SHP77 treated with DMSO at 0.1 percent for 48 hours (cell line): Measurements from ENCODE around the gene ZNF700.
"Not testable (repeated sequence)": the region's sequence is repeated elsewhere in the genome, so short reads cannot be mapped to it uniquely, and the experiment has no call there.

Source experiments
- DNase-seq: peaks from one replicate; lab custom pipeline; 2025; lab: John Stamatoyannopoulos, UW

Gene ZNF700

DNA sequence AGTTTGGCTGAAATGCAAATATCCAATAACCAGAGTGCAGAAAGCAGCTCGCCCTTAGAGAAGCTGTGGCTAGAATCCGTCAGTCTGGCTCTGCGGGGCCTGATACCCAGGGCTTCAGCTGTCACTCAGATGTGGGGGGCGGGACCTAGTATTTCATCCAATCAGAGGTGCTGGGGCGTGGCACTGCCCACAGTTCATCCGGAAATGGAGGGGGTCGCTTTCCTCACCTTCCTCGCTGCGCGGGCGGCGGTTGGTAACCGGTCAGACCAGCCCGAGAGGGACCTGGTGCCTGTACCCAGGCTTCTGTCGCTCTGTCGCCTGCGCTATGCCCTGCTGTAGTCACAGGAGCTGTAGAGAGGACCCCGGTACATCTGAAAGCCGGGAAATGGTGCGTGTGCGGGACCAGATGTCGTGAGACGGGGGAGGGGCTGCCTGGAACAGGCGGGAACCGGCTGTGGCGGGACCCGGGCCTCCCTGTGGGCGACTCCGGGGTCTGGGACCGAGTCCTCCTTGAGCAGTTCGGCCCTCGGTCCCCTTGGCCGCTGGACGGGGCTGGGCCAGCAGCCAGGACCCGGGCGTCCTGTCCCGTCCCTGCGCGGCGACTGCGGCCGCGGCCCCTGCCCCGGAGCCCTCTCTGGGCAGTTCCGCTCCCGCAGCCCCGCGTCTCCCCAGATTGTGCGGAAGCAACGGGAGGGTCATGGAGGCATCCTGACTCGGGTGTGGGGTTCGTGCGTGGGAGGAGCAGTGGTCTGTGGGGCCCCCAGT is at the start of gene ZNF700:
TSS of gene ZNF700 (plus strand) at position 222 of the 765 bp plus-strand sequence. CDS start at position 326, 104 bp downstream.
- peak; percentile 83 for DNase-seq

DNA sequence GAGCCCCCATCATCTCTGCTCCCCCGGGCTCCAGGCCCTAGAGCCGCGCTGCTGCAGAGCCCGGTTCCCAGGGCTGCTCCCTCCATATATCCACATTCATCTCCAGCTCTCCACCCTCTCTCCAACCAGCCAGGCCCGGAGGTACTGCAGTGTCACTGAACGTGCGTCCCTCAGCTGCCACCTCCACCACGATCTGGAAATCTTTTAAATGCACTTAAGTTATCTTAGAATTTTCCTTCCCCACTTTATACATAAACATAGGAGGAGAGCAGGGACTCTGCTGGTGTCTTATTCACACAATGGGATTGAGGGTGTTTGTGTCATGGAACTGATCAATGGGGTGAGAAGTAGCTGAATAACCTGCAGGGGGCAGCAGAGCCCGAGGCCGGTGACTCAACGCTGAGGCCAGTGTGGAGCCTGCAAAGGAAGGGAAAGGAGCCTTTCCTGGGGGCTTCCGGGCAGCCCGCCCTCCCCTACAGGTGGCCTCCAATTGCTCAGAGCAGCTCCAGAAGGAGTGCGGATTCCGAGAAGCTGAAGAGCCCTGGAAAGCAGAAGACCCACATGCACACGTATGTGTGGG is 45.1 kb upstream of the ZNF700 start:
- peak; percentile 1 for DNase-seq

DNA sequence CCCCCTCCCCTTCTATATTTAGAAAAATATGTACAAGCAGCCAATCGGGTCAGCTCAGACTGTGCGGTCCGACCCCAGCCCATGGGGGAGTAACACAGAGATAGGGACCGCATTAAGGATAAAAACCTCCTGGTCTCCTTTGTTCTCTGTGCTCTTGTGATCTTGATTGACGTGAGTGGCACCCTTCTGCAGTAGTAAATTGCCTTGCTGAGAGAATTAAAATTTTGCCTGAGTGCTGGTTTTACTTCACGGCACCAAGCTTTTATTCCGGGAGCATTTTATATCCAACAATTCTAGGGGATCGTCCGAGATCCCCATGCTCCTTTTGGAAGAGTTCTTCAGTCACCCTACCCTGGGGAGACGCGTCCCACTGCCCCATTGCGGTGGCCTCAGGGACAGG is 44.3 kb upstream of the ZNF700 start:
- DNase-seq, result no peak

DNA sequence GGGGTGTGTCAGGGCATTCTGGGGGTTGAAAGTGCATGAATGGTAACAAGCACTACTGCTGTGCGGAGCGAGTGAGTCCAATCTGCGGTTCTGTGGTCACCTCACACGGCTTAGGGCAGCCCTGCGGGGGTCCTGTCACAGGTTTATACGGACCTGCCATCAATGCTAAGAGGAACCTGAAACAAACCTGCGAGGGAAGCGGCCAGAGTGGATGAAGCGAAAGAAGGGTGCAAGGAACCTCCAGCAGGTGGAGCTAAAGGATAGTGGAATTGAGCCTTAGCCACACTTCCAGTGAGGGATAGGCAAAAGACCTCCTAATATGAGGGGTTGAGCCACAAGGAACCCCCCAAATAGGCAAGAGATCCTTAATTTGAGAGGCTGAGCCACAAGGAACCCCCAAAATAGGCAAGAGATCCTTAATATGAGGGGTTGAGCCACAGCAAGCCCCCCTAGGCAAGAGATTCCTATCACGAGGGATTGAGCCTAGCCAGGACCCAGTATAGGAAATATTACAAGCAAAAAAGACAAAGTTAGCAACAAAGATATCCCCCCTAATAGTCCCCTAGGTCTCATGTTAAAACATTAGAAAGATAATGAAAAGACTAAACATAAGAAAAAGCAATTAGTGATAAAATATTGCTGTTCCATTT is 43.6 kb upstream of the ZNF700 start:
- peak; percentile 15 for DNase-seq

DNA sequence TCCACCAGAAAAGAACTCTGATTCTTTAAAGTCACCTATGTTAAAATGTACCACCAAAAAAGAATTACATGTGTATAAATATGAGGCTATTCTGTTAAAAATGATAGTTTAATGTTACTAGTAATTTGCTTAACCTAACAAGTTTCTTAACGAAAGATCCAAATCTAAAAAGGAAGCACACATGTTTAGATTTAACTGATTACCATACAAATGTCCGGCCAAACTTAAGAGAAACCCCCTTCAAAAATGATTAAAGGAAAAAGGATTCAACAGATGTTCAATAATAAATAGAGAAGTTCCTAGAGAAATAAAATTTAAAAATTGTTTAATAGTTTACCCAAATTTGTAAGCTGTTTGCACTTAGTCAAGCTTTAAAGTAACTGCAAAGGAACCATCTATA is 42.3 kb upstream of the ZNF700 start:
- no peak for DNase-seq

DNA sequence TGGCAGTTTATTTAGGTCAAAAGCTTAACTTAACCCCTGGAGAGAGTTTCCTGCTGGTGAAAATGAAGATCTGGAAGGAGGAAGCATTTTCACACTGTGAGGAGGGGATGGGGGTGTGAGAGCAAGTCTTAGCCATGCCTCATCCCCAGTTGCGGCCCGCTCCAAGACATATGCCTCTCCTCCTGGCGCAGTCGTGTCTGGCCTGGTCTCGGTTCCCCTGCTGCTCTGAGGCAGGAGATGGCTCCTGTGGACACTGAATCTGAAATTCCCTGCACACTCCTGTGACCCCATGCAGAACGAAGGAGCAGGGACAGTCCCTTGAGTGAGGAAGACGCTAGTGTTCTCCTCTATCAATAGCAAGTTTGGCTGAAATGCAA is 37.7 kb upstream of the ZNF700 start:
- no peak for DNase-seq

DNA sequence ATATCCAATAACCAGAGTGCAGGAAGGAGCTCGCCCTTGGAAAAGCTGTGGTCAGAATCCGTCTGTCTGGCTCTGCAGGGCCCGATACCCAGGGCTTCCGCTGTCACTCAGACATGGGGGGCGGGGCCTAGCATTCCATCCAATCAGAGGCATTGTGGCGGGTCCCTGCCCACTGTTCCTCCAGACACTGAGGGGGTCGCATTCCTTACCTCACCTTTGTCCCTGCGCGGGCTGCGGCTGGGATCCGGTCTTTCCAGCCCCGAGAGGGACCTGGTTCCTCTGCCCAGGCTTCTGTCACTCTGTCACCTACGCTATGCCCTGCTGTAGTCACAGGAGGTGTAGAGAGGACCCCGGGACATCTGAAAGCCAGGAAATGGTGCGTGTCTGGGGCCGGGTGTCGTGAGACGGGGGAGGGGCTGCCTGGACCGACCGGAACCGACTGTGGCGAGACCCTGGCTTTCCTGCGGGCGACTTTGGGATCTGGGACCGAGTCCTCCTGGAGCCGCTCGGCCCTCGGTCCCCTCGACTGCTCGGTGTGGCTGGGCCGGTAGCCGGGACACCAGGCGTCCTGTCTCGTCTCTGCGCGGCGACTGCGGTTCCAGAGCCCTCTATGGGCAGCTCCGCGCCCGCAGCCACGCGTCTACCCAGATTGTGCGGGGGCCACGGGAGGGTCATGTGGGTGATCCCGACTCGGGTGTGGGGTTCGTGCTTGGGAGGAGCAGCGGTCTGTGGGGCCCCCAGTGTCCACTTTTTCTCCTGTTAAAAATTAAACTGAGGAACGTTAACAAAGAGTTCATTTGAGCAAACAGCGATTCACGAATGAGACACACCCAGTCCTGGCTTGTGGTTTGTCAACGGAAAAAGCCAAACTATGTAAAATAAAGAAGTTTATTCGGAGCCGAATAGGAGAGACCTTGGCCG is 37.0 kb upstream of the ZNF700 start, which contains the start of gene ZNF69:
TSS of gene ZNF69 (plus strand) at position 172 of the 921 bp plus-strand sequence. CDS start at position 314, 142 bp downstream.
- DNase-seq, result peak; percentile 67

DNA sequence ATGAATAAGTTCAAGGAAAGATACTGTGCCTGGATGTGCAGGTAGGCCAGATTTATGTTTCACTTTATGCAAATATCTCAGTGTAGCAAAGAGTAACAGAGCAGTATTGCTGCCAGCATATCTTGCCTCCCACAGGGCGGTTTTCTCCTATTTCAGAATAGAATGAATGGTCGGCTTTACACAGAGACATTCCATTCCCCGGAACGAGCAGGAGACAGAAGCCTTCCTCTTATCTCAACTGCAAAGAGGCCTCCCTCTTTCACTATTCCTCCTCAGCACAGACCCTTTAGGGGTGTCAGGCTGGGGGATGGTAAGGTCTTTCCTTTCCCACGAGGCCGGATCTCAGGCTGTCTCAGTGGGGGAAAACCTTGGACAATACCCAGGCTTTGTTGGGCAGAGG is 35.0 kb upstream of the ZNF700 start:
- DNase-seq, result not testable (repeated sequence)

DNA sequence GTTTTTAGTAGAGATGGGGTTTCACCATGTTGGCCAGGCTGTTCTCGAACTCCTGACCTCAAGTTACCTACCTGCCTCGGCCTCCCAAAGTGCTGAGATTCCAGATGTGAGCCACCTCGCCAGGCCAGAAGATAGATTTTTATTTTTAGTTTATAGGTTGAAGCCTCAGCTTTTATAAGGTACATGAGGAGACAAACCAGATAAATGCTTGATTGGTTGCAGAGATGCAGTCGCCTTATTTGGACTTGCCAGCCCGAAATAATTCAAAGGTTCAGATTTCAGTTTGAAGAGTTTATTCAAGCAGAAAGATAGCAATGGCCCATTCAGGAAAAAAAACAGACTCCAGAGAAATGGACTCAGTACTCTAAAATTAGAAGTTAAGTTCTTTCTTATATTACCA is 34.3 kb upstream of the ZNF700 start:
- DNase-seq, result no peak

DNA sequence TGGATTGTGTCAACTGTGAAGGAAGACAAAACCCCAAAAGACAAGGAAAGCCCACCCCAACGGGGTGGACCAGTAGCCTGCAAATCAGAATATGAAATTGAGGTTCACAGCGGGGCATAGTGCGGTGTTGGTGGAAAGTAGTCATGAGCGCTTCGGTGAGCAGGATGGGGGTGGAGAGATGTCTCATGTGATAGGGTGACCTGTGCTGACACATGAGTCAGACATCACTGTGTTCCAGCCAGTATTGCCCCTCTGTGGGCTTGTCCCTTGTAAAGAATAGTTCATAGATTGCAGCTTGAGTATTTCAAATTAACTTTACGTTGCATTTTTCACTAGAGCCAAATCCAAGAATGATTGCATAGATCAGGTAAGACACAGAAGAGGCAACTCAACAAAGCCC is 30.1 kb upstream of the ZNF700 start:
- no peak for DNase-seq

DNA sequence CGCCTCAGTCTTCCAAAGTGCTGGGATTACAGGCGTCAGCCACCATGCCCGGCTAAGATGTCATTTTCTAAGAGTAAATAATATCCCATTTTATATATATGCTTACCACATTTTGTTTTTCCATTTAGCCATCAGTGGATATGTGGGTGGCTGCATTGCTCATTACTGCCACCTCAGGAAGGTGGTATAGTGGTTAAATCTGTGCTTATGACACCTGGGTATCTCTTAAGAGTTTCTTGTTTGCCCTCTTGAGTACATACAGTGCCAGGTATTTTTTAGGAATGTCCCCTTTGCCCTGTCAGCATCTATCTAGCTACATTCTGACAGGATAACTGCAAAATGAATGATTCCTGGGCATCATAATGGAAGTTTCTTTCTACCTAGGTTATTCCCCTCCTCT is 22.7 kb upstream of the ZNF700 start:
- no peak for DNase-seq

DNA sequence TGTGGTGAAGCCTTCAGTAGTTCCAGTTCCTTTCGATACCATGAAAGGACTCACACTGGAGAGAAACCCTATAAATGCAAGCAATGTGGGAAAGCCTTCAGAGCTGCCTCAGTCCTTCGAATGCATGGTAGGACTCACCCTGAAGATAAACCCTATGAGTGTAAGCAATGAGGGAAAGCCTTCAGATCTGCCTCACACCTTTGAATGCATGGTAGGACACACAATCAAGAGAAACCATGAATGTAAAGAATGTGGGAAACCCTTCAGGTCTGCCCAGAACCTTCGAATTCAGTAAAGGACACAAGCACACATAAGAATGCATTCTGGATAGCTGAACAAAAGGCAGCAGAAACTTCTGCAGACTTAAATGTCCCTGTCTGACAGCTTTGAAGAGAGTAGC is 19.0 kb upstream of the ZNF700 start:
- DNase-seq, result no peak

DNA sequence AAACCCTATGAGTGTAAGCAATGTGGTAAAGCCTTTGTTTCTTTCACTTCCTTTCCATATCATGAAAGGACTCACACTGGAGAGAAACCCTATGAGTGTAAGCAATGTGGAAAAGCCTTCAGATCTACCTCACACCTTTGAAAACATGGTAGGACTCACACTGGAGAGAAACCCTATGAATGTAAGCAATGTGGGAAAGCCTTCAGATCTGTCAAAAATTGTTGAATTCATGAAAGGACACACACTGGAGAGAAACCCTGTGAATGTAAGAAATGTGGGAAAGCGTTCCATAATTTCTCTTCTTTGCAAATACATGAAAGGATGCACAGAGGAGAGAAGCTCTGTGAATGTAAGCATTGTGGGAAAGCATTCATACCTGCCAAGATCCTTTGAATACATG is 13.0 kb upstream of the ZNF700 start:
- not testable (repeated sequence) for DNase-seq

DNA sequence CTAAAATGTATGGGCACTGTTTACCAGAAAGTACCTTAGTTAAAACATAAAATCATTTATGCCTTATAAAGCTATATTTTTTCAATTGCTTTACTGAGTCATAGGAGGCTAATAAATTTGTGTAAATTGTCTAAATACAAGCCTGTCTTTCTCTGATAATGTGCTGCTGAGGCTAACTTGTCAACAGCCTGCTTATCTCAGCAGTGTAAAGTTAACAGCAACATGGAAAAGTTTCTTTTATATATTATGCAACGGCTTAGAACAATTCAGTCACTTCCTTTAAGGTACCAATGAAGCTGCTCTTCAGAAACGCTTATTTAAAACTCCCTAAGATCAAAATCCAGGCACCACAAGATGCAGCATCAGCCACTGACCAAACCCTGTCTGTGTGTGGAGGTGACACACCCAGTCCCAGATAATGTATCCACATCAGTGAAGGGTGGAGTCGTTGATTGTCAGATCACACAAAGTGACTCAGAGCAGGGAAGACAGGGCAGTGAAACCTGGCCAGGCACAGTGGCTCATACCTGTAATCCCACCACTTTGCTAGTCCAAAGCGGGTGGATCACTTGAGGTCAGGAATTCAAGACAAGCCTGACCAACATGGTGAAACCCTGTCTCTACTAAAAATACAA is 10.4 kb upstream of the ZNF700 start:
- DNase-seq, result not testable (repeated sequence)

DNA sequence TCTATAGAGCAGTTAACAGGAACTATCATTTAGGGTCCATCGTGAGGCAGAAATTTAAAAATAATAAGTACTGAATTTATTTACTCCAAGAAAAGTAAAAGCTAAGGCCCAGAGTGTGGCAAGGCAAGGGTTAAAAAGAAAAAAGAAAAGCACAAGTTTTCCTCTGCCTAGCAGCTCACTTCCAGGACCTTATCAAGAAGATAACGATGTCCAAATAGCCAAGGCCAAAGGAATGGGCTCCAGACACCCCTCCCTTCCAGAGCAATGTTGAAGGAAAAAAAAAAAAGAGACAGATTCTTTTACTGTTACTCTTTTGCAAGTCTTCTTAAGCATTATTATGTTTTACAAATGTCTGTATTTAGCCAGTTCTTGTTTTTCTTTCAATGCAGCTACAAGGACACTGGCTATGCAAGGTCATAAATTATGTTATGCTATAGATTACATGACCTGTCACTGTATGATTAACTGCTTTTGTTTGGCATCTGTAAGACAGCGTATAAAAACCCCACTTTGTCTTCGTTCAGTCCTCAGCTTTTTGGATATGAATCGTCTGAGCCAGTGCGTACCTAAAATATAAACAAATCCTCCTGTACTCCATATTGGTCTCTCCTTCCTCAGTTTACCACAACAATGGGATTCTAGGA is 2.9 kb upstream of the ZNF700 start:
- no peak for DNase-seq

DNA sequence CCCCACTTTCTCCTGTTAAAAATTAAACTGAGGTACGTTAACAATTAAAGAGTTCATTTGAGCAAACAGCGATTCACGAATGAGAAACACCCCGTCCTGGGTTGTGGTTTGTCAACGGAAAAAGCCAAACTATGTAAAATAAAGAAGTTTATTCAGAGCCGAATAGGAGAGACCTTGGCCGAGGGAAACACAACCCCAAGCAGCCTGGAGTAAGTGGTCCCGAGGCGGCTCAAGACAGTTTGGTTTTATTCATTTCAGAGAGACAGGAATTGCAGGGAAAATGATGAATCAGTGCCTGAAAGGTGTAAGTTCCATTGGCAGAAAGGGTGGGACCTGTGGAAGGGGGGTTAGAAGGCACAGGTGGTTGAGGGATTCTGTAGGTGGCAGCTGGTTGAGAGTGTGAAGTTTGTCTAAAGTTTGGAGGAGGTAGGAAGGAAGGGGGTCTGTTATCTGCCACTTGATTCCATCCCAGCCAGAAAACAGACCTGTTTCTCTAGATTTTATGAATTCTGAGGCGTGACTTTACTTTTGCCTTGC is 812 bp downstream of the ZNF700 start:
- DNase-seq, result not testable (repeated sequence)

DNA sequence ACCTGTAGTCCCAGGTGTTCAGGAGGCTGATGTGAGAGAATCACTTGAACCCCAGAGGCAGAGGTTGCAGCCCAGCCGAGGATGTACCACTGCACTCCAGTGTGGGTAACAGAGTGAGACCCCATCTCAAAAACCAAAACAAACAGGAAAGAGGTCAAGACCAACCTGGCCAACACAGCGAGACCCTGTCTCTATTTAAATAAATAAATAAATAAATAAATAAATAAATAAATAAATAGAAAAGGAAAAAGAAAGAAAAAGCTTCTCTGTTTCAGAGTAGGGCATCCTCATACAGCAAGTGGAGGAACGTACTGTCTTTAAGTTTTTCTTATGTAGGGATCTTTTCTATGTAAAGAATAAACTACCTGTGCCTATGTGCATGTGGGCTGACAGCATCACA is 2.3 kb downstream of the ZNF700 start:
- no peak for DNase-seq

DNA sequence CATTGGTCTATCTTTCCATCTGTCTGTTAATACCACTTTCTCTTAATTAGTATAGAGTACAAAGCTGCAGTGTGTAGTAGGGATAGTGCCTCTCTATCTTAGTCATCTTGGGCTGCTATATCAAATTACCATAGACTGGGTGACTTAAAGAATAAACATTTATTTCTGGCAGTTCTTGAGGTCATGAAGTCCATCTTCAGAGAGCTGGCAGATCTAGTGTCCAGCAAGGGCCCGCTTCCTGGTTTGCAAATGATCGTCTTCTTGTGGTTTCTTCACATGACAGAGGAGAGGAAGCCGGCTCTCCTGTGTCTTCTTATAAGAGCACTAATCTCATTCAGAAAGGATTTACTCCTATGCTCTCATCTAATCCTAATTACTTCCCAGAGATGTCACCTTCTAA is 6.1 kb downstream of the ZNF700 start:
- DNase-seq, result no peak

DNA sequence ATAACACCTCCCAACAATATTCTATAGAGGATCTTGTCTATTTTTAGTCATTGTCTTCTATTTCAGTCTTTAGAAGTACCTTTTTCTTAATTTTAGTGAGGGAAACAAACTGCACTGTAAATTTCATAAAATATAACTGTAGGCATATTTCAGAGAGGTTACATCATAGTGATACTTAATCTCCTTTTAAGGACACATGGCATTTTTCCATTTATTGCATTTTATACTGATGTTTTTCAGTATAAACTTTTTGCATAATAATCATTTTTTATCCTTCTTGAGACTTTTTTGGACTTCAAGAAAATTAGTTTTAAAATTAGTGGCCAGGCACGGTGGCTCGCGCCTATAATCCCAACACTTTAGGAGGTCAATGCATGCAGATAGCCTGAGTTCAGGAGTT is 6.6 kb downstream of the ZNF700 start:
- DNase-seq, result no peak

DNA sequence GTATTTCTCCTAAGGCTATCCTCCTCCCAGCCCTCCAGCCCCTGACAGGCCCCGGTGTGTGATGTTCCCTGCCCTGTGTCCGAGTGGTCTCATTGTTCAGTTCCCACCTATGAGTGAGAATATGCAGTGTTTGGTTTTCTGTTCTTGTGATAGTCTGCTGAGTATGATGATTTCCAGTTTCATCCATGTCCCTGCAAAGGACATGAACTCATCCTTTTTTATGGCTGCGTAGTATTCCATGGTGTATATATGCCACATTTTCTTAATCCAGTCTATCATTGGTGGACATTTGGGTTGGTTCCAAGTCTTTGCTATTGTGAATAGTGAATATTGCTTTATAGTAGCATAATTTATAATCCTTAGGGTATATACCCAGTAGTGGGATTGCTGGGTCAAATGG is 10.9 kb downstream of the ZNF700 start:
- DNase-seq, result not testable (repeated sequence)

DNA sequence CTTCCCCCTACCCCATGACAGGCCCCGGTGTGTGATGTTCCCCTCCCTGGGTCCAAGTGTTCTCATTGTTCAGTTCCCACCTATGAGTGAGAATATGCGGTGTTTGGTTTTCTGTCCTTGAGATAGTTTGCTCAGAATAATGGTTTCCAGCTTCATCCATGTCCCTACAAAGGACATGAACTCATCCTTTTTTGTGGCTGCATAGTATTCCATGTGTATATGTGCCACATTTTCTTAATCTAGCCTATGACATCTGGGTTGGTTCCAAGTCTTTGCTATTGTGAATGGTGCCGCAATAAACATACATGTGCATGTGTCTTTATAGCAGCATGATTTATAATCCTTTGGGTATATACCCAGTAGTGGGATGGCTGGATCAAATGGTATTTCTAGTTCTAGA is 13.5 kb downstream of the ZNF700 start:
- DNase-seq, result not testable (repeated sequence)
